Esophagus muscularis mucosa (tissue), 3 donors: Measurements from ENCODE around the gene TTLL12.

Experiments used
- POLR2AphosphoS5 ChIP-seq, 2 donors: sonication (generic); formaldehyde crosslinking; IDR thresholded peaks; one replicate each; pipeline ENCODE4 v1.6.1; 2017; ENCODE audit warnings: antibody characterized with exemption in 2 of 2
- TF ChIP-seq, protein P1 (sequence below), 3 experiments: fragments of 200-600 bp in 2 of 3; fragments of 450-650 bp in 1 of 3; sonication (generic) in 2 of 3; IDR thresholded peaks; one replicate each; pipeline ENCODE4 v1.5.1; 2017 to 2019; ENCODE audit warnings: antibody characterized with exemption in 3 of 3, mild to moderate bottlenecking in 2 of 3, moderate library complexity in 1 of 3

DNA sequence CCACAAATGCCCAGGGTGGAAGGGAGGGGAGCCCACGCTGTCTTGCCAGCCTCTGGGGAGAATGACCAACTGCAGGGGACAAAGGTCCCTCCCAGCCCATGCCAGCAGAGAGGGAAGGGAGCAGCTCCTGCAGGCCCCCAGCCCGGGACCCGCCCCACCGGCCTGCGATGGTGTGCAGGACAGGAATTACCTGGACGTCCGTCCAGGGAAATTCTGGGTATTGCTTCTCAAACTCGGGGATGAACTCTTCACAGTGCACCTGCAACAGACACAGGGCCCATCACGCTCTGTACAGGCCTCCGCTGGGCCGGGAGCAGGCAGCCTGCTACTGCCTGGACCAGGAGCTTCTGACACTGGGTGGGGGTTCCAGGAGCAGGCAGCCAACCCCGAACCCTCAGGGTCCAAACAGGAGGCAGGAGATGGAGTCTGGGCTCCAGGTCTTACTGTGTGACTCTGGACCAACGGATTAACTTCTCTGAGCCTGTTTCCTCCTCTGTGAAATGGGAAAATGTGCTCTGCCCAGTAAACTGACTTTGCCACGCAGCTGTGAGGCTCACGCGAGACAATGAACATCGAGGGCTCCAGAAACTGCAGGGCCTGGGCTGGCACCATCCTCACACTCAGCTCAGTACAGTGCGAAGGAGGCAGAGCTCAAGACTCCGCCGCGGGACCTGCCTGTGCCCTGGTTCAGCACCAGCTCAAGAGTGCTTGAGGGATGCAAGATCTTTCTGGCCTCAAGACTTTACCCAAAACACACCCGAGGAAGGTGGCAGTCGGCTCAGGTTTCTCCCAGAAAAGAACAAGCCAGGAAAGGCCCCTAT, 17.4 kb downstream of the TTLL12 start:
- TF ChIP-seq POLR2AphosphoS5 (IDR thresholded peaks at IDR 0.05), result no peak
- TF ChIP-seq, protein P1, sequence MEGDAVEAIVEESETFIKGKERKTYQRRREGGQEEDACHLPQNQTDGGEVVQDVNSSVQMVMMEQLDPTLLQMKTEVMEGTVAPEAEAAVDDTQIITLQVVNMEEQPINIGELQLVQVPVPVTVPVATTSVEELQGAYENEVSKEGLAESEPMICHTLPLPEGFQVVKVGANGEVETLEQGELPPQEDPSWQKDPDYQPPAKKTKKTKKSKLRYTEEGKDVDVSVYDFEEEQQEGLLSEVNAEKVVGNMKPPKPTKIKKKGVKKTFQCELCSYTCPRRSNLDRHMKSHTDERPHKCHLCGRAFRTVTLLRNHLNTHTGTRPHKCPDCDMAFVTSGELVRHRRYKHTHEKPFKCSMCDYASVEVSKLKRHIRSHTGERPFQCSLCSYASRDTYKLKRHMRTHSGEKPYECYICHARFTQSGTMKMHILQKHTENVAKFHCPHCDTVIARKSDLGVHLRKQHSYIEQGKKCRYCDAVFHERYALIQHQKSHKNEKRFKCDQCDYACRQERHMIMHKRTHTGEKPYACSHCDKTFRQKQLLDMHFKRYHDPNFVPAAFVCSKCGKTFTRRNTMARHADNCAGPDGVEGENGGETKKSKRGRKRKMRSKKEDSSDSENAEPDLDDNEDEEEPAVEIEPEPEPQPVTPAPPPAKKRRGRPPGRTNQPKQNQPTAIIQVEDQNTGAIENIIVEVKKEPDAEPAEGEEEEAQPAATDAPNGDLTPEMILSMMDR (IDR thresholded peaks at IDR 0.05), result no peak
